Thyroid gland (tissue), 4 donors: ENCODE measurements around the gene CABP5.

Experiments used
- POLR2A ChIP-seq, 2 donors: fragments of 450-650 bp; IDR thresholded peaks; one replicate each; pipeline ENCODE4 v1.6.1; 2017; ENCODE audit warnings: antibody characterized with exemption in 2 of 2, mild to moderate bottlenecking in 2 of 2, moderate library complexity in 1 of 2
- TF ChIP-seq, protein P1 (sequence below), 6 experiments: fragments of 200-600 bp in 3 of 6; fragments of 450-650 bp in 3 of 6; sonication (generic) in 3 of 6; IDR thresholded peaks; one replicate each; pipeline ENCODE4 v1.5.1; 2016 to 2019; ENCODE audit warnings: antibody characterized with exemption in 6 of 6, mild to moderate bottlenecking in 2 of 6, inconsistent platforms in 1 of 6, moderate library complexity in 1 of 6

DNA sequence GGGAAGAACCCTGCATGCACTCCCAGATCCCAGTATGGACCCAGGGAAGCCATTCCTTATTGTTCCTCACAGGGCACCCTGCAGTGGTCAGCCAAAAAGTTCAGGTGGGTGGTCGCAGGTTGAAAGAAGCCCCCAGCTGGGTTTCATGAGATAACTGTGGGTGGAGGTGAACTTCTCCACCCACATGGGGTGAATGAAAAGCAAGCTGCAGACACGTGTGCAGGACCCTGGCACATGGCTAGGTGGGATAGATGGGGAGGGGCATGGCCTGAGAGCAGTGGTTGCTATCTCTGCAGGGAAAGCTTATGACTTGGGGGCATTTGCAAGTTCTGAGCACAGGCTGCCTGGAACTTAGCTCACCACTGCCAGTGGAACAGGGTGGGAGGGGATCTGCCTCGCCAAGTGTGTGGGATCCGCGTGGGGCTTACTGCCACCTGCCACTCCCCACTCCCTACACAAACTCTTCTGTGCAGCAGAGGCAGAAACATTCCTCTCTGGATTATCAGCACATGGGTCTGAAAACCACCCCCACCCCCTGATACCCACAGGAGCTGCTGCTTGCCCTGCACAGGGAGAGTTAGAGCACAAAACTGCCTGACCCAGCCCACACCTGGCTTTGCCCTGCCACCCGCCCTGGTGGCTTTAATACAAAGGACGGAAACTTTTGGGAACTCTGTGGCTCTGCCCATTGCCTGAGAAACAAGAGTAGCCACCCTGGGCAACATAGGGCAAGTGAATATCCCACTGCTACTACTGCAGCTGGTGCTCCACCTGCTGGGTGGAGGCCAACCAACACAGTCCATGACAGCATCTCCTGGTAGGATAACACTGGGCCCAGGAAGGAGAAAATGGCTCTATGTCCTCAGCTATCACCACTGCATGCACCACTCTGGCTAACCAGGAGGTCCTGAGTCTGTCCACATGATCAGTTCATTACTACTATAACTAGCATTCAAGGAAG is 42.3 kb upstream of the CABP5 start:
- TF ChIP-seq, protein P1, sequence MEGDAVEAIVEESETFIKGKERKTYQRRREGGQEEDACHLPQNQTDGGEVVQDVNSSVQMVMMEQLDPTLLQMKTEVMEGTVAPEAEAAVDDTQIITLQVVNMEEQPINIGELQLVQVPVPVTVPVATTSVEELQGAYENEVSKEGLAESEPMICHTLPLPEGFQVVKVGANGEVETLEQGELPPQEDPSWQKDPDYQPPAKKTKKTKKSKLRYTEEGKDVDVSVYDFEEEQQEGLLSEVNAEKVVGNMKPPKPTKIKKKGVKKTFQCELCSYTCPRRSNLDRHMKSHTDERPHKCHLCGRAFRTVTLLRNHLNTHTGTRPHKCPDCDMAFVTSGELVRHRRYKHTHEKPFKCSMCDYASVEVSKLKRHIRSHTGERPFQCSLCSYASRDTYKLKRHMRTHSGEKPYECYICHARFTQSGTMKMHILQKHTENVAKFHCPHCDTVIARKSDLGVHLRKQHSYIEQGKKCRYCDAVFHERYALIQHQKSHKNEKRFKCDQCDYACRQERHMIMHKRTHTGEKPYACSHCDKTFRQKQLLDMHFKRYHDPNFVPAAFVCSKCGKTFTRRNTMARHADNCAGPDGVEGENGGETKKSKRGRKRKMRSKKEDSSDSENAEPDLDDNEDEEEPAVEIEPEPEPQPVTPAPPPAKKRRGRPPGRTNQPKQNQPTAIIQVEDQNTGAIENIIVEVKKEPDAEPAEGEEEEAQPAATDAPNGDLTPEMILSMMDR (IDR thresholded peaks at IDR 0.05): no peak
- TF ChIP-seq POLR2A (IDR thresholded peaks at IDR 0.05): no peak
